Measurements from ENCODE around the gene SMKR1. TPM values are rescaled to one million over a fixed set of nuclear protein-coding genes. Genes with fewer than 3 reads are reported as not detected.
"Not testable (repeated sequence)": the region's sequence is repeated elsewhere in the genome, so short reads cannot be mapped to it uniquely, and the experiment has no call there.

The SMKR1 gene
- total RNA-seq, 1 donor from 2014 or later = 1.1 TPM

DNA sequence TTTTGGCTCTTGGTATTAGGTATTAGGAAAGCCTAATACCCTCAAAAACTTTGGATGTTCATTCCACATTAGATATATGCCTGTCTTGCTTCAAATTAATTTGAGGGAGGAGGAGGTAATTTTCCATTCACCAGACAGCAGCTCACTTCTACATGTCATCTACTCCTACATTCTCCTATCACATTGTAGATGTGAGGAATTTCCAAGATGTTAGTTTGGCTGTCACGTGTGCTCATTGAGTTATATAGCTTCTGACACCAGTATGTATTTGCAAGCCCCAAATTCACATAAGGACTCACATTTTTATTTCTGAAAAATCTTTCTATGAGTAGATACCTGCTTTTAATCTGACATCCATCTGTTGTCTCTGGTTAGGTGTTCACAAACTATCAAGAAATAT lies 22.5 kb upstream of the SMKR1 start:
- DNase-seq (no peak), ATAC-seq (no peak)
- intact Hi-C loops (cut with DNase I) = no loop called here
- Histone ChIP-seq H3K36me3 (no peaks in the 10 kb centered on the region), H3K27ac (no peak overlapping the region), H3K27me3 (ENCODE audit: low read depth) (no peaks in the 10 kb centered on the region), H3K4me3 (no peak overlapping the region), H3K4me1 (no peaks in the 10 kb centered on the region), H3K9me3 (no peaks in the 10 kb centered on the region)
- TF ChIP-seq, protein P1, sequence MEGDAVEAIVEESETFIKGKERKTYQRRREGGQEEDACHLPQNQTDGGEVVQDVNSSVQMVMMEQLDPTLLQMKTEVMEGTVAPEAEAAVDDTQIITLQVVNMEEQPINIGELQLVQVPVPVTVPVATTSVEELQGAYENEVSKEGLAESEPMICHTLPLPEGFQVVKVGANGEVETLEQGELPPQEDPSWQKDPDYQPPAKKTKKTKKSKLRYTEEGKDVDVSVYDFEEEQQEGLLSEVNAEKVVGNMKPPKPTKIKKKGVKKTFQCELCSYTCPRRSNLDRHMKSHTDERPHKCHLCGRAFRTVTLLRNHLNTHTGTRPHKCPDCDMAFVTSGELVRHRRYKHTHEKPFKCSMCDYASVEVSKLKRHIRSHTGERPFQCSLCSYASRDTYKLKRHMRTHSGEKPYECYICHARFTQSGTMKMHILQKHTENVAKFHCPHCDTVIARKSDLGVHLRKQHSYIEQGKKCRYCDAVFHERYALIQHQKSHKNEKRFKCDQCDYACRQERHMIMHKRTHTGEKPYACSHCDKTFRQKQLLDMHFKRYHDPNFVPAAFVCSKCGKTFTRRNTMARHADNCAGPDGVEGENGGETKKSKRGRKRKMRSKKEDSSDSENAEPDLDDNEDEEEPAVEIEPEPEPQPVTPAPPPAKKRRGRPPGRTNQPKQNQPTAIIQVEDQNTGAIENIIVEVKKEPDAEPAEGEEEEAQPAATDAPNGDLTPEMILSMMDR (IDR thresholded peaks at IDR 0.05) = no peak

DNA sequence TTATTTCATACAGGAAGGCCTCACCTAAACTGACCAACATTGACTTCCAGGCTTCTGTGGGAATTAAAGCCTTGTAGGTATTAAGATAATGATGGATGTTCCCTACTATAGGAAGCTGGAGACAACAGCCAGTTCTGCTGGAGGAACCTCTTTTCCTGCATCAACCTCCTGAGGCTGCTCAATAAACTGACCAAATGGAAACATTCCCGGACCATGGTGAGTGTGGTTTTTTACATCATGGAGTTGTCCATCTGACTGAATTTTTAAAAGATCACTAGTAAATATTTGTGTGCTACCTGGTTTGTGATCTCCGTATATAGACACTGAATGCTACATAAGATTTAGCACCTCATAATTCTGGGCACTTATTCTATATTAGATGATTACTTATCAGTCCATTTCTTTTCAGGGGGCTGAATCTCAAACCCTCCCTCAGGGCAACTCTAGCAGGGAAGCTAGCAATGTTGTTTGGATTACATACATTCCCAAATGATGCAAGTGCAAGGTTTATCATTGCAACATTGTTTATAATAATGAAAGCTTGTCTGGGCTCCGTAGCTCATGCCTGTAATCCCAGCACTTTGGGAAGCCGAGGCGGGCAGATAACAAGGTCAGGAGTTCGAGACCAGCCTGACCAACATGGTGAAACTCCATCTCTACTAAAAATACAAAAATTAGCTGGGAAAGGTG lies 21.5 kb upstream of the SMKR1 start:
- Histone ChIP-seq H3K9me3 (no peaks in the 10 kb centered on the region), H3K27ac (no peak overlapping the region), H3K4me1 (no peaks in the 10 kb centered on the region), H3K4me3 (no peak overlapping the region), H3K36me3 (no peaks in the 10 kb centered on the region), H3K27me3 (ENCODE audit: low read depth) (no peaks in the 10 kb centered on the region)
- intact Hi-C loops (cut with DNase I) = no loop called here
- DNase-seq (no peak), ATAC-seq (no peak)
- TF ChIP-seq, protein P1 (IDR thresholded peaks at IDR 0.05) = no peak

DNA sequence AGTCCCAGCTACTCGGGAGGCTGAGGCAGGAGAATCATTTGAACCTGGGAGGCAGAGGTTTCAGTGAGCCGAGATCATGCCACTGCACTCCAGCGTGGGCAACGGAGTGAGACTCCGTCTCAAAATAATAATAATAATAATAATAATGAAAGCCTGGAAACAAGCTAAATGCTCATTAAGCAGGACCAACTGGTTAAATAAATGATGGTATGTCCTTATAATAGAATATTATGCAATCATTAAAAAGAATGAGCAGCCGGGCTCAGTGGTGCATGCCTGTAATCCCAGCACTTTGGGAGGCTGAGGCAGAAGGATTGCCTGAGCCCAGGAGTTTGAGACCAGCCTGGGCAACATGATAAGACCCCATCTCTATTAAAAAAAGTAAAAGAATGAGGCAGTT lies 21.0 kb upstream of the SMKR1 start:
- ATAC-seq; H3K27me3 ChIP-seq (ENCODE audit: low read depth); H3K4me1 ChIP-seq; H3K36me3 ChIP-seq; intact Hi-C loops (cut with DNase I); H3K27ac ChIP-seq; DNase-seq; H3K4me3 ChIP-seq; H3K9me3 ChIP-seq: not testable (repeated sequence)

DNA sequence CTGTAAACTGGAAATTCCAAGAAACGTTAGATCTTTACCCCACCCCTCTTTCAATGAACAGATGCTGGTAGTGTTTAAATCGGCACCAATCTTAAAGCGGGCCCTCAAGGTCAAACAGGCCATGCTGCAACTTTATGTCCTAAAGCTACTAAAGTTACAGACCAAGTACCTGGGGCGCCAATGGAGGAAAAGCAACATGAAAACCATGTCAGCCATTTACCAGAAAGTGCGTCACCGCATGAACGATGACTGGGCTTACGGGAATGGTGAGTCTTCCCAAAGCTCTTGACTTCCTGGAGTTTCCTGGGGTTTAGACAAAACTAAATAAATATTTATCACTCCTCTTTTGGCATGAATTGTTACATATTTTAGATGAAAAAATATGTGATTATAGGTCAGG lies 19.6 kb upstream of the SMKR1 start:
- H3K4me3 ChIP-seq = no peak overlapping the region
- no peaks in the 10 kb centered on the region for H3K27me3 ChIP-seq (ENCODE audit: low read depth)
- TF ChIP-seq, protein P1 (IDR thresholded peaks at IDR 0.05) = no peak
- DNase-seq (no peak), ATAC-seq (no peak)
- intact Hi-C loops (cut with DNase I) = no loop called here
- no peaks in the 10 kb centered on the region for H3K9me3 ChIP-seq
- no peaks in the 10 kb centered on the region for H3K36me3 ChIP-seq
- H3K27ac ChIP-seq = no peak overlapping the region
- no peaks in the 10 kb centered on the region for H3K4me1 ChIP-seq

DNA sequence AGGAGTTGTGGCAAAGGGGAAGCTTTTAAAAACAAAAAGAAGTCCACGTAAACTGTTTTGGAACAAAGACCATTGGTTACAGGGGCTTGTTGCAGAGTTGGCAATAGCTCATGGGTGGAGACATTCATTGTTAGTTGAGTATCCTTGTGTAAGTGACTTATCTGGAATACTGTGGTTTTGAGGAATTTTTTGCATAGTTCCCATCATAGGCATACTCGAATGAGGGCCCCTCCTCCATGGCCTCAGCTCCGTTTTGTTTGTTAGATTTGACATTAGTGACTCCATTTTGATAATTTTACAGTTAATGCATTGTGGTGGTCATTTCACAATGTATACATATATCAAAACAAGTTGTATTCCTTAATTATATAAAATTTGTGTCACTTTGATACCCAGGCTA lies 12.8 kb upstream of the SMKR1 start:
- Histone ChIP-seq H3K4me3 (no peak overlapping the region), H3K27me3 (ENCODE audit: low read depth) (no peaks in the 10 kb centered on the region), H3K4me1 (no peaks in the 10 kb centered on the region), H3K9me3 (no peaks in the 10 kb centered on the region), H3K27ac (no peak overlapping the region), H3K36me3 (no peaks in the 10 kb centered on the region)
- DNase-seq (no peak), ATAC-seq (no peak)
- TF ChIP-seq, protein P1 (IDR thresholded peaks at IDR 0.05) = no peak
- intact Hi-C loops (cut with DNase I) = no loop called here

DNA sequence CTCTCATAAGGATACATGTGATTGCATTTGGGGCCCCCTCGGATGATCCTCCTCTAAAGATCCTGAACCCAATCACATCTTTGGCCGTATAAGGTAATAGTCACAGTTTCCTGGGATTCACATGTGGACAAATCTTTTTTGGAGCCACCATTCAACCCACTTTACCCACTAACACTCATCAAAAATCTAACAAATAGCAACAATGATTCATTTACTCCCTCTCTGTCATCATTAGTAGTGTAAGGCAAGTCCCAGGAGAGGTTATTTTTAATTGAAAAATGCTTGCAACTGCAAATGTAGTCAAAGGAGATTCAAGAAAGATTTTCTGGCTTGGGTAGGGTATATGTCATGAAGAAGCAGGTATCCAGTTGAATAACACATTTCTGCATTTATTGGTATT lies 9.9 kb upstream of the SMKR1 start:
- H3K27ac ChIP-seq = no peak overlapping the region
- intact Hi-C loops (cut with DNase I) = no loop called here
- no peaks in the 10 kb centered on the region for H3K36me3 ChIP-seq
- no peak overlapping the region for H3K4me3 ChIP-seq
- TF ChIP-seq, protein P1 (IDR thresholded peaks at IDR 0.05) = no peak
- H3K9me3 ChIP-seq = no peaks in the 10 kb centered on the region
- DNase-seq = no peak
- H3K27me3 ChIP-seq (ENCODE audit: low read depth) = no peaks in the 10 kb centered on the region
- no peaks in the 10 kb centered on the region for H3K4me1 ChIP-seq
- no peak for ATAC-seq

Measured in lower lobe of right lung (tissue), 2 donors.